ENCODE data around the gene FHOD3. TPM values are rescaled to one million over a fixed set of nuclear protein-coding genes. Genes with fewer than 3 reads are reported as not detected.

Gene FHOD3
- total RNA-seq, 2 donors from 2014 or later = 2.8 to 3.1 TPM

GRCh38 chr18:36330435-36331052, 33.0 kb downstream of the FHOD3 start:
- 89 to 90% methylated on average over 2 to 6 of the region's 6 CpGs for WGBS, 2 experiments (ENCODE audit: insufficient coverage in 1 of 2, insufficient read length in 1 of 2)
- Mint-ChIP-seq H3K36me3 (ENCODE audit: low read depth) (no peaks in the 10 kb centered on the region), H3K4me1 (no peaks in the 10 kb centered on the region)

GRCh38 chr18:36331521-36331971, 34.0 kb downstream of the FHOD3 start:
- WGBS, 2 experiments (ENCODE audit: insufficient coverage in 1 of 2, insufficient read length in 1 of 2) = 70 to 80% methylated on average over 1 to 5 of the region's 5 CpGs
- Histone ChIP-seq H3K36me3 (ENCODE audit: control insufficient read depth, insufficient read depth, low read length) (no peaks in the 10 kb centered on the region), H3K27ac (ENCODE audit: low read depth, low read length) (no peak overlapping the region), H3K4me1 (ENCODE audit: control insufficient read depth, insufficient read depth, low read length) (no peaks in the 10 kb centered on the region), H3K9me3 (ENCODE audit: control insufficient read depth, low read length) (no peaks in the 10 kb centered on the region), H3K27me3 (ENCODE audit: control insufficient read depth, insufficient read depth, low read length, poor library complexity, severe bottlenecking) (no peaks in the 10 kb centered on the region), H3K4me3 (ENCODE audit: low read length) (no peak overlapping the region), H3K9ac (ENCODE audit: extremely low read depth, low read length, poor library complexity, severe bottlenecking) (no peak overlapping the region)
- no peaks in the 10 kb centered on the region for H3K36me3 Mint-ChIP-seq (ENCODE audit: low read depth)
- H3K27me3 Mint-ChIP-seq (ENCODE audit: insufficient read depth) = peaks cover 2% of the 10 kb centered on the region
- no peak overlapping the region for H3K4me3 Mint-ChIP-seq
- H3K9me3 Mint-ChIP-seq = no peaks in the 10 kb centered on the region
- DNase-seq = peak; percentile 20
- H3K4me1 Mint-ChIP-seq = no peaks in the 10 kb centered on the region
- no peak for TF ChIP-seq CTCF (conservative IDR thresholded peaks at IDR 0.05)
- no peak overlapping the region for H3K27ac Mint-ChIP-seq

More at GRCh38 chr18:36330435-36331052, 33.0 kb downstream of the FHOD3 start:
- no peak overlapping the region for H3K4me3 Mint-ChIP-seq
- Histone ChIP-seq H3K9ac (ENCODE audit: extremely low read depth, low read length, poor library complexity, severe bottlenecking) (no peak overlapping the region), H3K4me3 (ENCODE audit: low read length) (no peak overlapping the region), H3K4me1 (ENCODE audit: control insufficient read depth, insufficient read depth, low read length) (no peaks in the 10 kb centered on the region), H3K27me3 (ENCODE audit: control insufficient read depth, insufficient read depth, low read length, poor library complexity, severe bottlenecking) (no peaks in the 10 kb centered on the region), H3K9me3 (ENCODE audit: control insufficient read depth, low read length) (no peaks in the 10 kb centered on the region), H3K36me3 (ENCODE audit: control insufficient read depth, insufficient read depth, low read length) (no peaks in the 10 kb centered on the region), H3K27ac (ENCODE audit: low read depth, low read length) (no peak overlapping the region)
- H3K27ac Mint-ChIP-seq = no peak overlapping the region
- peaks cover 2% of the 10 kb centered on the region for H3K27me3 Mint-ChIP-seq (ENCODE audit: insufficient read depth)
- peak; percentile 49 for DNase-seq
- H3K9me3 Mint-ChIP-seq = no peaks in the 10 kb centered on the region
- TF ChIP-seq CTCF (conservative IDR thresholded peaks at IDR 0.05) = no peak

DNA sequence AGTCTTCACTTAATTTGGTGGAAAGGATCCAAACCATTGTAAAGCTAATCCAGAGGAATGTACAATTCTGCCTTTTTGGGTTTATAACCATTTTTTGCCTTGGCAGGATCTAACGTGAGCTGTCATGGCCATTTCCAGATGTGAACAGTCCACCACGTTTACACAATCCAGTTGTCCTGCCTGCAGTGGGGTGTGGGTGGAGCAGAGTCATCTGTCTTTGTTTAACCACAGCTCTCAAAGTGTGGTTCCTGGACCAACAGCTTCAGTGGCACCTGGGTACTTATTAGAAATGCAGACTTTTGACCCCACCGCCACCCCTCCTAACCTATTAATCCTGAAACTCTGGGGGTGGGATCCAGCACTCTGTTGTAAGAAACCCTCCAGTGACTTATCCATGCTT, 35.9 kb downstream of the FHOD3 start:
- H3K9ac ChIP-seq (ENCODE audit: extremely low read depth, low read length, poor library complexity, severe bottlenecking) = no peak overlapping the region
- Mint-ChIP-seq H3K9me3 (no peaks in the 10 kb centered on the region), H3K36me3 (ENCODE audit: low read depth) (no peaks in the 10 kb centered on the region), H3K27me3 (ENCODE audit: insufficient read depth) (peaks cover 2% of the 10 kb centered on the region), H3K4me3 (no peak overlapping the region), H3K27ac (no peak overlapping the region), H3K4me1 (peaks cover 4% of the 10 kb centered on the region)
- H3K27me3 ChIP-seq (ENCODE audit: control insufficient read depth, insufficient read depth, low read length, poor library complexity, severe bottlenecking) = no peaks in the 10 kb centered on the region
- no peaks in the 10 kb centered on the region for H3K4me1 ChIP-seq (ENCODE audit: control insufficient read depth, insufficient read depth, low read length)
- DNase-seq = no peak
- H3K9me3 ChIP-seq (ENCODE audit: control insufficient read depth, low read length) = no peaks in the 10 kb centered on the region
- H3K4me3 ChIP-seq (ENCODE audit: low read length) = no peak overlapping the region
- TF ChIP-seq CTCF (conservative IDR thresholded peaks at IDR 0.05) = no peak
- WGBS, 2 experiments (ENCODE audit: insufficient coverage in 1 of 2, insufficient read length in 1 of 2) = 87 to 94% methylated on average over 3 of the region's 3 CpGs
- H3K36me3 ChIP-seq (ENCODE audit: control insufficient read depth, insufficient read depth, low read length) = no peaks in the 10 kb centered on the region
- H3K27ac ChIP-seq (ENCODE audit: low read depth, low read length) = no peak overlapping the region
